Measurements from ENCODE around the gene FLNA.
A peak's percentile ranks its signal among the peaks of the same experiment; 100 is the strongest.
"Not testable (repeated sequence)": the region's sequence is repeated elsewhere in the genome, so short reads cannot be mapped to it uniquely, and the experiment has no call there.

Gene FLNA

GRCh38 chrX:154355776-154356140 is 18.7 kb downstream of the FLNA start:
- no peak for DNase-seq

- no peak for DNase-seq
Measured at GRCh38 chrX:154355094-154355775, 19.2 kb downstream of the FLNA start.

GRCh38 chrX:154354516-154354915 is 19.9 kb downstream of the FLNA start:
- no peak for DNase-seq

- no peak for DNase-seq
Measured at GRCh38 chrX:154354013-154354412, 20.4 kb downstream of the FLNA start.

DNA sequence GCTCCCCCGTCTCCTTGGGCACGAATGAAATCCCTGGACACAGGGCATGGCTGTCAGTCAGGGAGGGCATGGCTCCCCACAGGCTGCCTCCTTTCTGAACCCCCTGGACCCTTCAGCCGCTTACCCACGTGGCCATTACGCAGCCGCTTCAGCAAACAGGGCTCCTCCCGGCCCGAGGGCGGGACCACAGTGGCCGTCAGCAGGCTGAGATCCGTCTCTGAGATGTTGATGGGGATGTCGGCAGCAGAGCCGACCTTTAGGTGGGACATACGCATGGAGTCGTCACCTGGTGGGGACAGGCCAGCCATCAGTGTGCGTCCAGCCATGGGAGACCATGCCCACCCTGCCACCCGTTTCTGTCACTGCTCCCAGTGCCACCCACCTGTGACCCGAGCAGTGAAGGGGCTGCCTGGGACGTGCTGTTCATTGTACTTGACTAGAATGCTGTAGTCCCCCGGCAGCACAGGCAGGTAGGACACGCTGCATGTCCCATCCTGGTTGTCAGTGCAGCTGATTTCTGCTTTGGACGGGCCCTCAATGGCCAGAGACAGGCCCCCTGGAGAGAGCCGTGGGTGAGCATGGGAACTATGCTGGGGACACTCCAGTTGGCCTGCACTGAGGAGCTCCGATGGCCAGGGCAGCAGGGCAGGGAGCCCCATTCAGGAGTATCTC is 21.1 kb downstream of the FLNA start:
- no peak for DNase-seq

GRCh38 chrX:154352466-154352865 is 22.0 kb downstream of the FLNA start:
- no peak for DNase-seq

- DNase-seq = no peak
Measured at GRCh38 chrX:154352012-154352401, 22.4 kb downstream of the FLNA start.

GRCh38 chrX:154351183-154352011 is 23.0 kb downstream of the FLNA start:
- DNase-seq = peak; percentile 53

GRCh38 chrX:154350429-154351182 is 23.8 kb downstream of the FLNA start:
- DNase-seq = peak; percentile 26

- DNase-seq = peak; percentile 28
Measured at GRCh38 chrX:154349979-154350378, 24.5 kb downstream of the FLNA start.

- peak; percentile 39 for DNase-seq
Measured at GRCh38 chrX:154349359-154349935, 25.0 kb downstream of the FLNA start.

GRCh38 chrX:154348646-154349358 is 25.6 kb downstream of the FLNA start:
- DNase-seq = peak; percentile 28

GRCh38 chrX:154348114-154348531 is 26.3 kb downstream of the FLNA start:
- DNase-seq = peak; percentile 24

DNA sequence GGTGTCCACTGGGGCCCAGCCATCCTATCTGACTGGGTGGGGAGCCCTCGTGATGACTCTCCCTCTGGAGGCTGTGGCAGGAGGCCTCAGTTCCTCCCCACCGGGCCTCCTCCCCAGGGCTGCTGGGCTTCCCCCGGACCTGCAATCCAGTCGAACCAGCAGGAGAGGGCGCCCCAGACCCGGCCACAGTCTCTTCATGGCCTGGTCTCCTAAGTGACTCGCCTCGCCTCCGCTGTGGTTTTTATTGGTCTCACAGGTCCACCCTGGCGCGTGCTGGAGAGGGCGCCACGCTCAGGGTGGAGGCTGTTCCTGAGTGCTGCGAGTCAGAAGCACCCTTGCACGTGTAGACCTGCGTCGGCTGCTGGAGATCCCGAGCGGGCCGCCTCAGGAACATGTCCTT is 30.8 kb downstream of the FLNA start:
- DNase-seq = not testable (repeated sequence)

- not testable (repeated sequence) for DNase-seq
Measured at GRCh38 chrX:154343063-154343462, 31.4 kb downstream of the FLNA start.

DNA sequence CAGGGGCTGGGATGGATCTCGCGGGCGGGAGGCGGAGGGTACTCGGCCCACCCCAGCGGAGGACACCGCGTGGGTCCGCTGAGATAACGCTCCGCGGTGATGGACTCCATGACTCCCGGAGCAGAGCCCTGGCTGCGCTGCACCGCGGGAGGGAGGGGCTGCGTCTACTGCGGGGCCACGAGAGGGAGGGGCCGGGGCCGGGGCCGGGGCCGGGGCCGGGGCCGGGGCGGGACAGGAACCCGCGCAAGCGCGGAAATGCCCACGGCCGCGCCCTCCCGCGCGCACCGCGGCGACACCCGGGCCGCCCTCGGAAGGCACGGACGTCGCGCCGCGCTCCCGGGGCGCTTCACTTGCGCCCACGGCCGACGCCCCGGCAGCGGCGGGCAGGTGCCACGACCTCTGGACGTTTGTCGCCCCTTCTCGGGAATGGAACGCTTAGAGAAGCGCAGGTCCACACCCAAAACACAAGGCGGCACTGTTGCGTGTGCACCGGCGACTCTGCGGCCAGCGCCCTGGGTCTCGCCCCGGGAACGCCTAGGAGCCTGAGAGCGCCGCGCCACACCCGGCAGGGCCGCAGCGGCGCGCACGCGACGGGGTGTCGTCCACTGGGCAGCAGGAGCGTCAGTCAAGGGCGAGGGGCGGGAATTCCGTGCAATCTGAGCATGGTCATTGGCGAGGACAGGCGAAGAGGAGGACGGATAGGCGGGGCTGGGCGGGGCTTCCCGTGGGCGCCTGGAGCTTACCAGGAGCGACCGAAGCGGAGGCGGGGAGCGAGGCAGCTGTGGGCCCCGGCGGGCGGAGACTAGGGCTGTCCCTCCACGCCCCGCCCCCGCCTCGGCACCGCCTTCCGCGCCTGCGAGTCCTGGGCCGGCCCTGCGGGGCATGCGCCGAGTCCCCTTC is 32.8 kb downstream of the FLNA start:
- DNase-seq = not testable (repeated sequence)

DNA sequence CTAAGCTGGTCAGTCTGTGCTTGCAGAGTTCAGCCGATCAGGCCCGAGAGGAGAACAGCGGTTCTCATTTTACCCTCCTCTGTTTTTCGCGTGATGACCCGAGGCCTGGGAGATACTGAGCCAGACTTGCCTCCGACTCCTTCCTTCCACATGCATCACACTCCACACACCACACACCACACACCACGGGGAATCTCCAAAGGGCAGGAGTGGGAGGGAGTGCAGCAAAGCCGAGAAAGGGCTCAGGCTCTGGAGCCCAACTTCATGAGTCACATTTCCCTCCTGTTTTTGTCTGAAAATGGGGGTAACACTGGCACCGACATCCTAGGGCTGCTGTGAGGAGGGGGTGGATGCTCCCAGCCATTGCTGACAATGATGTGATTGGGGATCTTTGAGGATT is 39.9 kb downstream of the FLNA start:
- no peak for DNase-seq

DNA sequence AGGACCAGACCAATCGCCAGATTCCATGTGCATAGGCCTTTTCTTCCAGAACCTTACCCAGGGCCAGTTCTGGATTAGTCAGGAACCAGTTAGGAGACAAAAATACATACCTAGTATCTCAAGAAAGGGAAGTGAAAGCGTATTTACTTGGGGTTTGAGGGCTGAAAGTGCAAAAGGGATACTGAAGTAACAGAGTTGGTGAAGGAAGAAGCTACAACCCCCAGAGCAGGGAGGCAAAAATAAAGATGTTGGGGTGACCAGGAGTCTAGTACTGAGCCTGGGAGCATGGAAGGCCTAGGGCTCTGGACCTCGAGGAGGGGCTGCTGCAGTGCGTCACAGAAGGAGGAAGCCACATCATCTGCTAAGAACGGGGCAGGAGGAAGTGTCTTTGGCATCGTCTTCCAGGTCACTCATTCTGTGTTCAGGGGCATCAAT is 40.6 kb downstream of the FLNA start:
- no peak for DNase-seq

DNA sequence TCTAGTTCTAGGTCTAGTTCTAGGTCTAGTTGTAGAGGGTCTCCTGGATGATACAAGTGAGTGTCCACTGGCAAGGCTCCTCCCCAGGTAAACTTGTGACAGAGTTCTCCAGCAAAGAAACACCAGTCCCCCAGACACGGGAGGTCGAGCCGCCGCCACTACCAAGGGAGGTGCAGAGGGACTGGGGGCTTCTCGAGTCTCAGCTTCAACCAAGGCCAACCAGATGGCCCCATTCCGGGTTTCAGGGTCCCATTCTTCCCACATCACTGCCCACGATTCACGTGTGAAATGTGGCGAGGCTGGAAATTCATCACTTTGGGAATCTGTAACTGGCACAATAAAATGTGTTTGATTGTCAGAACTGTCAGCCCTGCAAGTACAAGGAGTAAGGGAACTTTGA is 41.3 kb downstream of the FLNA start:
- DNase-seq = no peak

DNA sequence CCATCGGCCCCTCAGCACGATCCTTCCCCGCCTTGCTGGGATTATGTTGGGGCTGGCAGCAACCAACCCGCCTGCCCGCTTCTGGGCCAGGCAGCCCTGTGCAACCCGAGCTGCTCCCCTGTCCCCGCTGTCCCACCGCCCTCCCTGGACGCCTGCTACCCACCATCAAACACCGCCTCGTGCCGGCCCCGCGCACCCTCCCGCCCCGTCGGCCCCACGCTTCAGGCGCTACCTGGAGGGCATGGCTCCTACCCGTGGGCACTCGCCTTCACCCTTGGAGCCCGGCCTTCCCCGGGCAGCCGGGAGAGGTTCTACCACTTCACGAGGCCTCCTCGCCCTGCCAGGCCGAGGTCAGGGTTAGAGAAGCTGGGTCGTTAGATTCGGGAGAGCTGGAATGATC is 41.9 kb downstream of the FLNA start:
- no peak for DNase-seq

- DNase-seq = no peak
Measured at GRCh38 chrX:154329294-154329693, 45.1 kb downstream of the FLNA start.
